Measurements from ENCODE around the gene ANKMY1.

ANKMY1 gene

DNA sequence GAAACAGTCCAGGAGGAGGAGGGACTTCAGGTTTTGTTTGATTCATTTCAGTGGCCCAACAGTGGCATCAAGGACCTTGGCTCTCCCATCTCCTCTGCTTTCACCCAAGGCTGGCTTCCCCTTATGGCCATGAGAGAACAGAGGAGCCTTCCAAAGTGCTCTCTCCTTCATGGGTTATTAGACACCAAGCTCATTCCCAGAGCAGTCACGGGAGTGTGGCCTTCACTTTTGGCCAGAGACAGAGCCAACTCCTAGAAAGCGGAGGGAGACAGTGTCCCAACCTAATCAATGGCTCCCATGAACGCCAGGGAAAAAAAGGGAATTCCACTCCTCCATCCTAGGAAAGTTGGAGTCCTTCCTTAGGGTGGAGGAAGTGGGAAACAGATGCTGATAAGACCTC lies 1.5 kb upstream of the ANKMY1 start (continued):
- TF ChIP-seq ZBTB1 (tag by site-specific recombination; IDR thresholded peaks at IDR 0.05): no peak

DNA sequence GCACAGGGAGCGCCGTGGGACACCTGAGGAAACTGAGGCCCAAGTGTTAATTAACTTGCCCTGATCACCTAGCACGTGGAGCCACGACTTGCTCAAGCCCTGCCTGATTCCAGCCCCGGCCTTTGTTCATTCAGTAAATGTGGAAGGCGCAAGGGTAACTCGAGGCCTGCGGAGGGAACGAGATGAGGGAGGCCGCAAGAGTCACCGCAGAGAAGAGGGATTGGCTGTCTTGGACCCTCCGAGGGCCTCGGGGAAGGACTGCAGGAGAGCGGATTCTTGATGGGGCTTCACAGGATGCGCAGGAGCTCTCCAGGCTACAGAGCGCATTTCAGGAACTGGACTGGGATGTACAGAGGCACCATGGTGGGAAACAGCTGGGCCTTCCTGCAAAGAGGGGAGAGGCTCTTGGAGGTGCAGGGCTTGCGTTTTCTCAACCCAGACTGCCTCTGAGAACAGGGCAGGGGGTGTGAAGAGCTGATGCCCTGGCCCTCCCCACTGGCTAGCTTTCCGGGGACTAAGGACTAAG lies 511 bp upstream of the ANKMY1 start:
- TF ChIP-seq ZFP3 (tag by site-specific recombination; IDR thresholded peaks at IDR 0.05; ENCODE audit: low read depth) (peak; percentile 61; the same call in 1 of the 2 replicates), ZIC2 (tag by site-specific recombination; IDR thresholded peaks at IDR 0.05) (0 out of 2 replicates have a peak, but pooled peaks have one; percentile 20)
- TF ChIP-seq, protein P1, sequence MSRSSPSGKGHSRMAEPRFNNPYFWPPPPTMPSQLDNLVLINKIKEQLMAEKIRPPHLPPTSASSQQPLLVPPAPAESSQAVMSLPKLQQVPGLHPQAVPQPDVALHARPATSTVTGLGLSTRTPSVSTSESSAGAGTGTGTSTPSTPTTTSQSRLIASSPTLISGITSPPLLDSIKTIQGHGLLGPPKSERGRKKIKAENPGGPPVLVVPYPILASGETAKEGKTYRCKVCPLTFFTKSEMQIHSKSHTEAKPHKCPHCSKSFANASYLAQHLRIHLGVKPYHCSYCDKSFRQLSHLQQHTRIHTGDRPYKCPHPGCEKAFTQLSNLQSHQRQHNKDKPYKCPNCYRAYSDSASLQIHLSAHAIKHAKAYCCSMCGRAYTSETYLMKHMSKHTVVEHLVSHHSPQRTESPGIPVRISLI (tag by site-specific recombination; IDR thresholded peaks at IDR 0.05): no peak
- Histone ChIP-seq H3K36me3 (ENCODE audit: control insufficient read depth in 2 of 2, insufficient read depth in 1 of 2, low read length in 2 of 2) (peaks cover 0 to 27% of the 10 kb centered on the region in 2 experiments; a peak in 1 of 3 replicates), H3K4me1 (ENCODE audit: control insufficient read depth, insufficient read depth, low read length) (peaks cover 5% of the 10 kb centered on the region), H3K9me3 (ENCODE audit: control insufficient read depth, insufficient read depth, low read depth, low read length) (no peaks in the 10 kb centered on the region), H3K27ac (ENCODE audit: extremely low read depth, low read depth, low read length) (no peak overlapping the region), H3K4me3 (ENCODE audit: low read depth, low read length) (no peak overlapping the region)
- CTCF ChIA-PET: no interaction called here
- POLR2A ChIA-PET: interaction anchor here (0.6 kb wide), 1 partner anchor 28 kb away, joined by 3 read pairs; no protein-coding TSS in a partner anchor

DNA sequence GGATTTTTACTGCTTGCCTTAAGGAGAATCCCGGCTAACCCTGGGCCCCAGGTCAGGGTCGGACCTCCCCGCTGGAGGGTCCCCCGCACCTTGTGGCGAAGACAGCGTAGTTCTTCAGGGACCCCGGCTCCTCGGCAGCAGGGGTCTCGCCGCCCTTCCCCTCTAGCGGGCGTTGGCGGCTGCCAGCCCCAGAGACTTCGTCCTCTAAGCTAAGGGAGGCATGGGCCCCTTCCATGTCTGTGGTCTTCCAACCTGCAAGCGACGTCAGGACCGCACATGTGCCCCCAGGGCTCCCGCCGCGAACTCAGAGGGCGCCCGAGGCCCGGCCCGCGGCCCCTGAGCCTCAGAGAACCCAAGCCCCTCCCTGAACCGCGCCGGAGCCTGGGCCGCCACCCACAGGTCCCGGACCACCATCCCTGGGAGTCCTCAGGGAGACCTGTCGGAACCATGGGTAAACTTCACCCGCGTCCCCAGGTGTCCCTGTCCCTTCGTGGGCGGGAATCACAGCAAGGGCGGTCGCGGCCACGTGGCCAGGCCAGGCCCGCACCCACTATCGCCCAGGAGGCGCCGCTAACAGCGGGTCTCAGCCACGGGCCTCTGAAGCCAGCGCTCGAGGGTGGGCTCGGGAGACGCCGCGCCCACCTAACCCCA lies 562 bp downstream of the ANKMY1 start:
- H3K4me3 ChIP-seq (ENCODE audit: low read depth, low read length): no peak overlapping the region
- no peaks in the 10 kb centered on the region for H3K9me3 ChIP-seq (ENCODE audit: control insufficient read depth, insufficient read depth, low read depth, low read length)
- H3K27ac ChIP-seq (ENCODE audit: extremely low read depth, low read depth, low read length): no peak overlapping the region
- TF ChIP-seq ZNF596 (tag by site-specific recombination; IDR thresholded peaks at IDR 0.05): no peak
- ChIA-PET CTCF (interaction anchor here (0.5 to 0.6 kb wide), 4 partner anchors 10 to 865 kb away, joined by 3 read pairs; no protein-coding TSS in a partner anchor), POLR2A (no interaction called here)
- H3K36me3 ChIP-seq (ENCODE audit: control insufficient read depth in 2 of 2, insufficient read depth in 1 of 2, low read length in 2 of 2): peaks cover 0 to 24% of the 10 kb centered on the region in 2 experiments; a peak in 1 of 3 replicates
- H3K4me1 ChIP-seq (ENCODE audit: control insufficient read depth, insufficient read depth, low read length): peaks cover 5% of the 10 kb centered on the region

DNA sequence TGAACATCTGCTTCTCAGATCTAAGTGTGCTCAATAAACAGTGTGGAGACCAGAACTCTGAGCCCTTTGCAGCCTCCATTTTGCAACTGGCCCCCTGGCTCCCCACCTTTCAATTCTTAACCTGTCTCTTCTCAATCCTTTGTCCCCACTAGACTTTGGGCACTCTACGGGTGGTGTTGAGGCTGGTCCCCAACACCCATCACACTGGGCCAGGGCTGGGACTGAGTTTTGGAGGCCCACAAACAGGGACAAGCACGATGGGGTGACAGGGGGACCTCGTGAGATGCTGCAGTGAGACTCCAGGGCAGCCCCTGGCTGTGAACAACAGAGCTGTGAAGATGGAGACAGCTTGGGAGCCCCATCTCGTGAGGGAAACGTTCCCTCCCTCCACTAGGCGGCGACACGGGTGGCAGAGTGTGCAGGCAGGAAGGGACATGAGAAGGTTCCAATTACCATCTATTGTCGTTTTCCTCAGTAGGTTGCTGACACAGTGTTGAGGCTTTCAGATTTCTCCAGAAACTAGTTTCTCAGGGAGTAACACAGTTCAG lies 1.2 kb downstream of the ANKMY1 start:
- TF ChIP-seq, protein P2, sequence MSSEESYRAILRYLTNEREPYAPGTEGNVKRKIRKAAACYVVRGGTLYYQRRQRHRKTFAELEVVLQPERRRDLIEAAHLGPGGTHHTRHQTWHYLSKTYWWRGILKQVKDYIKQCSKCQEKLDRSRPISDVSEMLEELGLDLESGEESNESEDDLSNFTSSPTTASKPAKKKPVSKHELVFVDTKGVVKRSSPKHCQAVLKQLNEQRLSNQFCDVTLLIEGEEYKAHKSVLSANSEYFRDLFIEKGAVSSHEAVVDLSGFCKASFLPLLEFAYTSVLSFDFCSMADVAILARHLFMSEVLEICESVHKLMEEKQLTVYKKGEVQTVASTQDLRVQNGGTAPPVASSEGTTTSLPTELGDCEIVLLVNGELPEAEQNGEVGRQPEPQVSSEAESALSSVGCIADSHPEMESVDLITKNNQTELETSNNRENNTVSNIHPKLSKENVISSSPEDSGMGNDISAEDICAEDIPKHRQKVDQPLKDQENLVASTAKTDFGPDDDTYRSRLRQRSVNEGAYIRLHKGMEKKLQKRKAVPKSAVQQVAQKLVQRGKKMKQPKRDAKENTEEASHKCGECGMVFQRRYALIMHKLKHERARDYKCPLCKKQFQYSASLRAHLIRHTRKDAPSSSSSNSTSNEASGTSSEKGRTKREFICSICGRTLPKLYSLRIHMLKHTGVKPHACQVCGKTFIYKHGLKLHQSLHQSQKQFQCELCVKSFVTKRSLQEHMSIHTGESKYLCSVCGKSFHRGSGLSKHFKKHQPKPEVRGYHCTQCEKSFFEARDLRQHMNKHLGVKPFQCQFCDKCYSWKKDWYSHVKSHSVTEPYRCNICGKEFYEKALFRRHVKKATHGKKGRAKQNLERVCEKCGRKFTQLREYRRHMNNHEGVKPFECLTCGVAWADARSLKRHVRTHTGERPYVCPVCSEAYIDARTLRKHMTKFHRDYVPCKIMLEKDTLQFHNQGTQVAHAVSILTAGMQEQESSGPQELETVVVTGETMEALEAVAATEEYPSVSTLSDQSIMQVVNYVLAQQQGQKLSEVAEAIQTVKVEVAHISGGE (tag by site-specific recombination; conservative IDR thresholded peaks at IDR 0.05; ENCODE audit: low read depth): no peak
- TF ChIP-seq ZNF629 (tag by site-specific recombination; IDR thresholded peaks at IDR 0.05) (no peak), ZFP41 (tag by site-specific recombination; IDR thresholded peaks at IDR 0.05; ENCODE audit: borderline replicate concordance) (no peak), ZNF248 (tag by site-specific recombination; IDR thresholded peaks at IDR 0.05) (no peak), ZNF510 (tag by site-specific recombination; IDR thresholded peaks at IDR 0.05; ENCODE audit: insufficient replicate concordance) (no peak), OVOL3 (tag by site-specific recombination; IDR thresholded peaks at IDR 0.05) (no peak), ZNF184 (tag by site-specific recombination; IDR thresholded peaks at IDR 0.05) (no peak)
- H3K4me1 ChIP-seq (ENCODE audit: control insufficient read depth, insufficient read depth, low read length): peaks cover 5% of the 10 kb centered on the region
- H3K27ac ChIP-seq (ENCODE audit: extremely low read depth, low read depth, low read length): no peak overlapping the region
- peaks cover 0 to 26% of the 10 kb centered on the region in 2 experiments; a peak in 1 of 3 replicates for H3K36me3 ChIP-seq (ENCODE audit: control insufficient read depth in 2 of 2, insufficient read depth in 1 of 2, low read length in 2 of 2)
- H3K9me3 ChIP-seq (ENCODE audit: control insufficient read depth, insufficient read depth, low read depth, low read length): no peaks in the 10 kb centered on the region
- ChIA-PET POLR2A (no interaction called here), CTCF (interaction anchor here (0.5 to 0.6 kb wide), 2 partner anchors 60 to 289 kb away, joined by 3 read pairs; no protein-coding TSS in a partner anchor)
- no peak overlapping the region for H3K4me3 ChIP-seq (ENCODE audit: low read depth, low read length)

Data from HEK293 (cell line).